T-helper 17 cell (primary cell): Measurements from ENCODE around the gene CTNNBIP1. TPM values are rescaled to one million over a fixed set of nuclear protein-coding genes. Genes with fewer than 3 reads are reported as not detected.

Experiments
- ATAC-seq: fragments of 150-1000 bp; cut with Tn5 transposase; 2 replicates; pipeline ENCODE4 v1.10.0; 2021; ENCODE audit warnings: mild to moderate bottlenecking, moderate library complexity
- DNase-seq, 3 donors: peaks; one replicate each; pipeline versions ENCODE4 v3.0.0 to v3.0.0-alpha.2; 2020 to 2021
- H3K9me3 ChIP-seq: one replicate; pipeline ENCODE4 v1.7.0; 2013; ENCODE audit warnings: low read length, mild to moderate bottlenecking; ENCODE audit not compliant: control insufficient read depth, poor library complexity, severe bottlenecking
- H3K27ac Mint-ChIP-seq: one replicate; pipeline ENCODE4 v1.8.0; 2022; ENCODE audit warnings: mild to moderate bottlenecking, moderate library complexity, mixed read lengths
- H3K27me3 Mint-ChIP-seq: one replicate; pipeline ENCODE4 v1.8.0; 2022; ENCODE audit warnings: mixed read lengths
- H3K36me3 Mint-ChIP-seq: one replicate; pipeline ENCODE4 v1.8.0; 2022; ENCODE audit warnings: low read depth, mixed read lengths
- H3K4me1 Mint-ChIP-seq: one replicate; pipeline ENCODE4 v1.8.0; 2022; ENCODE audit warnings: mild to moderate bottlenecking, mixed read lengths
- H3K4me3 Mint-ChIP-seq: one replicate; pipeline ENCODE4 v1.8.0; 2022; ENCODE audit warnings: mild to moderate bottlenecking, moderate library complexity, mixed read lengths
- total RNA-seq, 4 donors: library from RNA in 2 of 4; stranded (reverse) in 2 of 4; gene quantifications; one replicate each; pipeline ENCODE4 v1.2.3 and lab custom pipeline; 2022 to 2026

The CTNNBIP1 gene
- total RNA-seq, 2 donors from 2014 or later: 9.2 to 10.5 TPM

- H3K27me3 Mint-ChIP-seq: no peaks in the 10 kb centered on the region
- no peaks in the 10 kb centered on the region for H3K9me3 ChIP-seq
- no peak overlapping the region for H3K4me3 Mint-ChIP-seq
- H3K4me1 Mint-ChIP-seq: peaks cover 11% of the 10 kb centered on the region
- DNase-seq: no peak
- no peak overlapping the region for H3K27ac Mint-ChIP-seq
- no peaks in the 10 kb centered on the region for H3K36me3 Mint-ChIP-seq
- peak; percentile 73 for ATAC-seq
These were observed 9.7 kb downstream of the CTNNBIP1 start for GRCh38 chr1:9900142-9901043.

- Mint-ChIP-seq H3K4me1 (peaks cover 10% of the 10 kb centered on the region), H3K36me3 (peaks cover 3% of the 10 kb centered on the region), H3K27me3 (no peaks in the 10 kb centered on the region), H3K27ac (no peak overlapping the region), H3K4me3 (no peak overlapping the region)
- ATAC-seq: no peak
- DNase-seq: no peak
- no peaks in the 10 kb centered on the region for H3K9me3 ChIP-seq
These were observed 16.0 kb downstream of the CTNNBIP1 start for GRCh38 chr1:9894115-9894514.

- Mint-ChIP-seq H3K36me3 (peaks cover 3% of the 10 kb centered on the region), H3K4me3 (no peak overlapping the region)
These were observed 17.2 kb downstream of the CTNNBIP1 start for GRCh38 chr1:9892563-9893528.

DNA sequence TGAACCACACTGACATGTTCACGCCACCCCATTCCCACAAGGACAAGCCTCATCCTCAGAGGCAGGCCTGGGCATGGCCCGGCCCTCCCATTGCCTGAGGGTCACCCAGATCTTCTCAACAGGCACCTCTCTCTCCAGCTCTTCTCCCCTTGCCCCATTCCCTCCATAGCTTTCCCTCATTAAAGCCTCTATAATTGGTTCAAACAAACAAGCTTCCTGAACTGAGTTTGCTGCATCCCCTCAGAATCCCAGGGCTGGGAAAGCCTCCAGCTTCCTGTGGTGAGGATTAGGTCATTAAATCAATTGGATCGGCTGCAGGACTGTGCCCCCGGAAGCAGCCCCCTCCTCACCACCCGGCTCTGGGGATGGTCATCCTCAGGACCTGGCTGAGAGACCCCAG lies 18.9 kb downstream of the CTNNBIP1 start:
- DNase-seq (no peak), ATAC-seq (no peak)

More at GRCh38 chr1:9892563-9893528, 17.2 kb downstream of the CTNNBIP1 start:
- Mint-ChIP-seq H3K4me1 (peaks cover 10% of the 10 kb centered on the region), H3K27ac (no peak overlapping the region), H3K27me3 (no peaks in the 10 kb centered on the region)
- DNase-seq (no peak), ATAC-seq (no peak)
- H3K9me3 ChIP-seq: no peaks in the 10 kb centered on the region

DNA sequence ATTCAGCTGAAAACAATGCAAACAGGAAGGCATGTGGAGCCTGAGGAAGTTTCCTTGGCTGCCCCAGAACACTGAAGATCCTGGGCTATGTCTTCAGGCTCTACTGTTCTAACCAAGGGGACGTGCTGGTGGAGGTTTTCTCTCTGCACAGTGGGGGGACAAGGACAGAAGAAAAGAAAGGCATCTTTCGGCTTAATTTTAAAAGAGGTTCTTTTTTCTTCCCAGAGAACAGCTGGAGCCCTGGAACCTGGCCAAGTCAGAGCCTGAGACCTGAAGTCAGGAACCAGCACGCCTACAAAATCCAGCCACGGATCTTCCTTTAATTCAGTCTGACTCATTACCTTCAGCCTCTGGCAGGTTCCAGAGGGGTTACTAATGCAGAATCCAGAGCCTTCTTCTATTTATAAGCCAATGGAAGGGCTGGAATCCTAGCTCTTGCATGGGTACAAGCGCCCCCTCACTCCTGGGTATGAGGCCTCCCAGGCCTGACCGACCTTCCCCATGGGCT lies 19.8 kb downstream of the CTNNBIP1 start:
- DNase-seq (no peak), ATAC-seq (no peak)
- Mint-ChIP-seq H3K4me3 (no peak overlapping the region), H3K27ac (peak overlapping the region; percentile 75), H3K4me1 (peaks cover 10% of the 10 kb centered on the region), H3K27me3 (no peaks in the 10 kb centered on the region), H3K36me3 (peaks cover 3% of the 10 kb centered on the region)
- H3K9me3 ChIP-seq: no peaks in the 10 kb centered on the region

More for the DNA sequence above, 18.9 kb downstream of the CTNNBIP1 start:
- H3K4me1 Mint-ChIP-seq: peaks cover 10% of the 10 kb centered on the region
- H3K27me3 Mint-ChIP-seq: no peaks in the 10 kb centered on the region
- H3K27ac Mint-ChIP-seq: no peak overlapping the region
- H3K4me3 Mint-ChIP-seq: no peak overlapping the region
- H3K36me3 Mint-ChIP-seq: peaks cover 3% of the 10 kb centered on the region
- H3K9me3 ChIP-seq: no peaks in the 10 kb centered on the region

DNA sequence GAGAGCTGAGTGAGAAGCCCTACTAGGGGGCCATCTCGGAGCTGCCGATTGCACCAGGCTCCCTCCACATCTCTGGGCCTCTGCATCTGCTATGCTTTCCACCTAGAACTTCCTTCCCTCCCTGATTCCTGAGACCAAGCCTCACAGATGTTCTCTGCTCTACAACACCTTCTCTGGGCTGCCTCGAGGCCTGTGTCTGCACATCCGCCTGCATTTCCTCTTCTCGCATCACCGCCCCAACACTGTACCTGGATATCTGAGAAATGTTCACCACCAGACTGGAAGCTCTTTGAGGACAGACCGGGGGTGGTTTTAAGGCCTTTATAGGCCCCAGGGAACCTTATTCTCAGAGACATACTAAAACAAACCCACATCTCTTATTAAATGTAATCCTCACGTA lies 20.7 kb downstream of the CTNNBIP1 start:
- H3K27ac Mint-ChIP-seq: peak overlapping the region; percentile 75
- DNase-seq: no peak

DNA sequence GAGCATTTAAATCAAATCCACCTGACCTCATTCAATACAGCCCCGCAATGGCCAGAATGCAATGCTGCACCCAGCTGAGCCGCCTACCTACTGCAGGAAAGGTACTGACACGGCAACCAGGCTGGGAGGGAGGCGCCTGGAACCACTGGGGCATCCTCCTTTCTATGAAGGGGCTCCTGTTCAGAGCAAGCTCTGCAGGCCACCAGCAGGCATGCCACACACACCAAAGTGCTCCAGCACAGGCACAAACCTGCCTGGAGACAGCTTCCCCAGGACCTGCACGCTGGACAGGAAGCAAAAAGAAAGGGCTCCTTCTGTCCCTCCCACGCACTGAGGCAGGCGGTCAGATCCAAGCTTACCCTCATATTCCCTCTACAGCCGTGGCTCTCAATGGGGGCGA lies 21.2 kb downstream of the CTNNBIP1 start:
- no peaks in the 10 kb centered on the region for H3K9me3 ChIP-seq
- Mint-ChIP-seq H3K4me1 (peaks cover 8% of the 10 kb centered on the region), H3K27ac (no peak overlapping the region), H3K36me3 (peaks cover 5% of the 10 kb centered on the region), H3K4me3 (no peak overlapping the region), H3K27me3 (no peaks in the 10 kb centered on the region)
- ATAC-seq (no peak), DNase-seq (no peak)

More for the DNA sequence above, 20.7 kb downstream of the CTNNBIP1 start:
- ATAC-seq: no peak
- H3K4me3 Mint-ChIP-seq: no peak overlapping the region
- peaks cover 5% of the 10 kb centered on the region for H3K36me3 Mint-ChIP-seq
- H3K9me3 ChIP-seq: no peaks in the 10 kb centered on the region
- no peaks in the 10 kb centered on the region for H3K27me3 Mint-ChIP-seq
- peaks cover 10% of the 10 kb centered on the region for H3K4me1 Mint-ChIP-seq

- no peak overlapping the region for H3K27ac Mint-ChIP-seq
- H3K9me3 ChIP-seq: no peaks in the 10 kb centered on the region
- ATAC-seq (no peak), DNase-seq (no peak)
- H3K27me3 Mint-ChIP-seq: no peaks in the 10 kb centered on the region
- H3K4me3 Mint-ChIP-seq: no peak overlapping the region
- peaks cover 13% of the 10 kb centered on the region for H3K4me1 Mint-ChIP-seq
- peaks cover 5% of the 10 kb centered on the region for H3K36me3 Mint-ChIP-seq
These were observed 23.0 kb downstream of the CTNNBIP1 start for GRCh38 chr1:9887070-9887469.

- H3K9me3 ChIP-seq: no peaks in the 10 kb centered on the region
- no peak overlapping the region for H3K27ac Mint-ChIP-seq
- ATAC-seq (no peak), DNase-seq (no peak)
- H3K36me3 Mint-ChIP-seq: peaks cover 5% of the 10 kb centered on the region
- no peak overlapping the region for H3K4me3 Mint-ChIP-seq
- H3K27me3 Mint-ChIP-seq: no peaks in the 10 kb centered on the region
- H3K4me1 Mint-ChIP-seq: peaks cover 18% of the 10 kb centered on the region
These were observed 23.9 kb downstream of the CTNNBIP1 start for GRCh38 chr1:9886092-9886742.

- no peak overlapping the region for H3K4me3 Mint-ChIP-seq
- H3K9me3 ChIP-seq: no peaks in the 10 kb centered on the region
- H3K4me1 Mint-ChIP-seq: peaks cover 18% of the 10 kb centered on the region
- peak overlapping the region; percentile 43 for H3K27ac Mint-ChIP-seq
- peaks cover 5% of the 10 kb centered on the region for H3K36me3 Mint-ChIP-seq
- DNase-seq (no peak), ATAC-seq (no peak)
- no peaks in the 10 kb centered on the region for H3K27me3 Mint-ChIP-seq
These were observed 25.3 kb downstream of the CTNNBIP1 start for GRCh38 chr1:9884805-9885204.

GRCh38 chr1:9883585-9884449 lies 26.3 kb downstream of the CTNNBIP1 start:
- H3K4me3 Mint-ChIP-seq: no peak overlapping the region
- no peak overlapping the region for H3K27ac Mint-ChIP-seq
- no peaks in the 10 kb centered on the region for H3K27me3 Mint-ChIP-seq
- no peaks in the 10 kb centered on the region for H3K9me3 ChIP-seq
- ATAC-seq: no peak
- no peak for DNase-seq
- peaks cover 2% of the 10 kb centered on the region for H3K36me3 Mint-ChIP-seq
- H3K4me1 Mint-ChIP-seq: peaks cover 15% of the 10 kb centered on the region

GRCh38 chr1:9882945-9883303 lies 27.1 kb downstream of the CTNNBIP1 start:
- H3K27ac Mint-ChIP-seq: no peak overlapping the region
- H3K4me3 Mint-ChIP-seq: no peak overlapping the region
- H3K36me3 Mint-ChIP-seq: peaks cover 2% of the 10 kb centered on the region

More at GRCh38 chr1:9882945-9883303, 27.1 kb downstream of the CTNNBIP1 start:
- H3K9me3 ChIP-seq: no peaks in the 10 kb centered on the region
- Mint-ChIP-seq H3K27me3 (no peaks in the 10 kb centered on the region), H3K4me1 (peaks cover 17% of the 10 kb centered on the region)
- DNase-seq (no peak), ATAC-seq (no peak)
